K562 (cell line): Measurements from ENCODE around the gene WDR81.

Experiments used
- FOXK2 ChIP-seq, 2 experiments: fragments of 450-650 bp; IDR thresholded peaks in 1 of 2; conservative IDR thresholded peaks in 1 of 2; 2 replicates each; pipeline ENCODE4 v1.6.1; 2016; ENCODE audit warnings: low read depth in 2 of 2, mild to moderate bottlenecking in 1 of 2
- GABPA ChIP-seq: fragments of 200-800 bp; sonication (Bioruptor generic); conservative IDR thresholded peaks from 2 replicates; pipeline ENCODE4 v1.6.1; 2016; ENCODE audit warnings: low read depth, missing genetic modification characterization, missing compliant biosample characterization
- PTRF ChIP-seq: fragments of 450-650 bp; IDR thresholded peaks from 2 replicates; pipeline ENCODE4 v1.6.1; 2016; ENCODE audit warnings: mild to moderate bottlenecking, missing genetic modification characterization, missing compliant biosample characterization
- RUNX1 ChIP-seq: sonication (generic); IDR thresholded peaks from 2 replicates; pipeline ENCODE4 v1.6.1; 2016; ENCODE audit warnings: antibody characterized with exemption, low read depth
- SMAD3 ChIP-seq: fragments of 450-650 bp; formaldehyde crosslinking; conservative IDR thresholded peaks from 2 replicates; pipeline ENCODE4 v1.4.0; 2020; ENCODE audit warnings: mild to moderate bottlenecking
- SRSF7 ChIP-seq: fragments of 200-400 bp; formaldehyde crosslinking; optimal IDR thresholded peaks from 2 replicates; pipeline ENCODE3; 2017; ENCODE audit warnings: mild to moderate bottlenecking, low read depth, low read length
- STAG1 ChIP-seq: sonication (generic); formaldehyde crosslinking; IDR thresholded peaks from 2 replicates; pipeline ENCODE4 v1.5.0; 2020; ENCODE audit warnings: missing genetic modification reagents, borderline replicate concordance
- ZBTB2 ChIP-seq: fragments of 450-650 bp; IDR thresholded peaks from 2 replicates; pipeline ENCODE4 v1.6.1; 2016; ENCODE audit warnings: antibody characterized with exemption
- ZNF143 ChIP-seq: sonication (generic); formaldehyde crosslinking; IDR thresholded peaks from 2 replicates; pipeline ENCODE4 v1.9.0; 2022; ENCODE audit warnings: mild to moderate bottlenecking, missing genetic modification reagents
- TF ChIP-seq, protein P1 (sequence below): fragments of 450-650 bp; IDR thresholded peaks from 2 replicates; pipeline ENCODE4 v1.6.1; 2016

DNA sequence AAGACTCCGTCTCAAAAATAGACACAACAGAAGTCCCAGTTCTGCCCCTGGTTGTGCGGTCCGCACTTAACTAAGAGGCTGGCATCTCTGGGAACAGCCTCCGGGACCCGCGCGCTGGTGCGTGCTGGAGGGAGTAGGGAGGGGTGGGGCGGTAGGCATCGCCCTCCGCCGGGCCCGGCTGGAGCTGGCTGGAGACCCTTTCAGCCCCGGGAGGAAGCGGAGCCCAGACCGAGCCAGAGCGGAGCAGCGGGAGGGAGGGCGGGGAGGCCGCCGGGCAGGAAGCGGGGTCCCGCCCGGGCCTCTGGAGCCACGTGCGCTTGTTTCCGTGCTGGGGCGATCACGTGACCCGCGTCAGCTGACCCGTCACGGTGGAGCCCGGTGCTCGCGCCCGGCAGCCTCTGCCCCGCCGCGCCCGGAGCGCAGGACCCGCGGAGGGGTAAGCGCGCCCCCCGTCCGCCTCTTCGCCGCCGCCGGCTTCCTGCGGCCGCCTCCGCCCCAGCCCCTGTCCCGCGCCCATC, at the start of gene WDR81:
- TF ChIP-seq ZNF143 (CRISPR knock-in tag) (no peak), ZBTB2 (0 out of 2 replicates have a peak, but pooled peaks have one; percentile 0), STAG1 (CRISPR knock-in tag) (no peak), FOXK2 (conservative IDR thresholded peaks at IDR 0.05 in 1 of 2, IDR thresholded peaks at IDR 0.05 in 1 of 2; ENCODE audit: low read depth in 2 of 2) (peak; percentile 94), GABPA (tag) (peak; percentile 65), RUNX1 (no peak), SRSF7 (no peak), PTRF (no peak), SMAD3 (0 out of 2 replicates have a peak, but pooled peaks have one; percentile 37)
- TF ChIP-seq, protein P1, sequence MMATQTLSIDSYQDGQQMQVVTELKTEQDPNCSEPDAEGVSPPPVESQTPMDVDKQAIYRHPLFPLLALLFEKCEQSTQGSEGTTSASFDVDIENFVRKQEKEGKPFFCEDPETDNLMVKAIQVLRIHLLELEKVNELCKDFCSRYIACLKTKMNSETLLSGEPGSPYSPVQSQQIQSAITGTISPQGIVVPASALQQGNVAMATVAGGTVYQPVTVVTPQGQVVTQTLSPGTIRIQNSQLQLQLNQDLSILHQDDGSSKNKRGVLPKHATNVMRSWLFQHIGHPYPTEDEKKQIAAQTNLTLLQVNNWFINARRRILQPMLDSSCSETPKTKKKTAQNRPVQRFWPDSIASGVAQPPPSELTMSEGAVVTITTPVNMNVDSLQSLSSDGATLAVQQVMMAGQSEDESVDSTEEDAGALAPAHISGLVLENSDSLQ, result no peak
